Hepatic stellate cell (primary cell): ENCODE results near the gene KRTAP12-2.
A peak's percentile ranks its signal among the peaks of the same experiment; 100 is the strongest.

Experiments
- DNase-seq: peaks from one replicate; pipeline ENCODE4 v3.0.0; 2011; ENCODE audit warnings: low spot score

The KRTAP12-2 gene

DNA sequence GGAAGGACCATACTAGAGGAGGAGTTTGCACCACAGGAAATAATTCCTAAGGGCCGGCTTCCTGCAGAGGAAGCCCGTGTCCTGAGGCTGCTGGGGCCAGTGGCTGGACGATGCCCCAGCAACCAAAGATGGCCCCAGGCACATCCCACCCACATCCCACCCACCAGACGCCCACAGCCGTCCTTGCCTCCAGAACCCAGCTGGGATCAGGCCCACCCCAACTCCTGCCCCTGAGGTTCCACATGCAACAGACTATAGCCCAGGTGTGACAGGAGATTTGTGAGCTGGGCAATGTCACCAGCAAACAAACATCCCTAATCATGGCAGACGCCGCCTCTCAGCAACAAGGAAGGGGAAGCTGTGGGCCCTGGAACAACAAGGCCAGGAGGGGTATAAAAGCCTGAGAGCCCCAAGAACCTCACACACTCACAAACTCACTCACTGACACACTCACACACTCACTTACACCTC lies 40.0 kb downstream of the KRTAP12-2 start, which contains the start of gene KRTAP10-9:
Gene KRTAP10-9, plus strand, starts transcription at position 421 of the 471 bp plus-strand sequence. CDS start 79 bp downstream, outside the sequence.
- DNase-seq: no peak

- no peak for DNase-seq
Measured at GRCh38 chr21:44626262-44626661, 40.5 kb downstream of the KRTAP12-2 start.

DNA sequence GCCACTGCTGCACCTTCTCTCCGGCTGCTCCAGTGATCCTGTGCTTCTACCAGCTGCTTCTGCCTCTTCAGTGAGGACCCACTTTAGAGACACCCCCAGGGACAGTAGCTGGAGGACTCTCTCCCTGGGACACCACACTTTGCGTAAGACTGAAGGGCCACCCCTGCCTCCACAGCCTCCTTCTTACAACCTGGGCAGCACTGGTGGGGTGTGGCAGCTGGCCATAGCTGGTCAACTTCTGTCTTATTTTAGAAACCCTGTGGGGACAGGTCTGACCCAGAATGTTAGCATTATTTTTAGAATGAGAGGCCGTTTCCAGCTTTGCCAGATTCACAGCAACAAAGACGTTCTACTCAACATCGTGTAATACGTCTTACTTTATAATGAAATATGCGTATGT lies 41.0 kb downstream of the KRTAP12-2 start:
- DNase-seq: no peak

- DNase-seq: no peak
Measured at GRCh38 chr21:44623575-44623974, 43.2 kb downstream of the KRTAP12-2 start.

- DNase-seq: no peak
Measured at GRCh38 chr21:44619886-44620285, 46.8 kb downstream of the KRTAP12-2 start.

DNA sequence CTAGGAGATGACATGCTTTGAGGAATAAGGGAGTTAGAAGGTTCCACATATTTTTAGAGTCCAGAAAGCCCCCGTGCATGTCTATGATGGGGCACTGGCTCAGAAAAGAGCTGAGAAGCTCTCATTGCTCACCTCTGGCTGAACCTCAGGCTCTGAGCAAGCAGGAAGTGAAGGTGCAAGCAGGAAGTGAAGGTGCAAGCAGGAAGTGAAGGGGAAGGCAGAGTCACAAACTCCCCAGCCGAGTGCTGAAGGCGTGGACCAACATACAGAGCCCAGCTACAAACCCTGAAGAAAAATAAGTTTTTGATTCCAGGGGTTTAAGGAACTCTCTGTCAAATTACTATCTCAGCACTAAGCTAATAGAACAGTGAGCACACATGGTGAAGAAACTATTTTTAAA lies 47.8 kb downstream of the KRTAP12-2 start:
- DNase-seq: no peak

GRCh38 chr21:44618504-44618903 lies 48.2 kb downstream of the KRTAP12-2 start:
- peak; percentile 14 for DNase-seq

DNA sequence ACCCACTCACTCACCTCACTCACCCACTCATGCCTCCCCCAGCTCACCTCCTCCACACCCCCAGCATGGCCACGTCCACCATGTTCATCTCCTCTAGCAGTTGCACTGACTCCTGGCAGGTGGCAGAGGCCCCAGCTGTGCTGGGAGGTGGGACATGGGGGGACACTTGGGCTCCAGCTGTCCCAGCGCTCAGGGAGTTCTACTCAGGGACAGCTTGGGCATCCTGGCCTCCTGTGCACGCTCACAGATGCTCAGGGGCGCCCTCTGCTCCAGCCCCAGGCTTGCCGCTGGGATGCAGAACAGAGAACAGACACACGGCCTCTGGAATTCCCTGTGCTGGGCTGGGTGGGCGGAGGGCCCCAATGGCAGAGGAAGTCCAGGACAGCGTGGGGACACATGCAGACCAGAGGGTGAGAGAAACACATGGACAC lies 49.6 kb downstream of the KRTAP12-2 start:
- no peak for DNase-seq

DNA sequence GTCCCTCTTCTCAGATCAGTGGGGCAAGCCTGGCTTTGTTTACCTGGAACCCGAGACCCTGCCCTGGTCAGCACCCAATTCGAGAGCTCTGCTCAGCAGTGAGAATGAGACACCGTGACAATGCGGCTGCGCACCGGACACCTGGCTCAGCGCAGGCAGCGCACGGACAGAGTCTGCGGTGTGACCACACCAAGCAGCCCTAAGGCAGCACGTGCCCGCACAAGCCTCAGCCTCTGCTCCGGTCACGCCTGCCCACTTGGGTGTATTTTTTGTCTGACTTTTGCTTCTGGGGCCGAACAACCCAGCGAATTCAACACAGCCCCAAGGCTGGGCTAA lies 50.2 kb downstream of the KRTAP12-2 start:
- no peak for DNase-seq
